Measurements from ENCODE around the gene STX7. TPM values are rescaled to one million over a fixed set of nuclear protein-coding genes. Genes with fewer than 3 reads are reported as not detected.
A peak's percentile ranks its signal among the peaks of the same experiment; 100 is the strongest.

STX7 gene
- total RNA-seq, 2 donors from 2014 or later = 17.7 to 28.2 TPM

- ATAC-seq (replicated peaks) = peak; percentile 83
- Mint-ChIP-seq H3K27ac (peak overlapping the region; percentile 16), H3K4me3 (peak overlapping the region; percentile 19), H3K27me3 (no peaks in the 10 kb centered on the region), H3K4me1 (peaks cover 23% of the 10 kb centered on the region), H3K9me3 (no peaks in the 10 kb centered on the region), H3K36me3 (ENCODE audit: low read depth) (peaks cover 33% of the 10 kb centered on the region)
Observed at GRCh38 chr6:132494954-132495353, 18.0 kb downstream of the STX7 start.

GRCh38 chr6:132491881-132492280, 21.0 kb downstream of the STX7 start:
- Mint-ChIP-seq H3K27me3 (no peaks in the 10 kb centered on the region), H3K4me1 (peaks cover 19% of the 10 kb centered on the region), H3K4me3 (no peak overlapping the region), H3K27ac (no peak overlapping the region), H3K9me3 (no peaks in the 10 kb centered on the region), H3K36me3 (ENCODE audit: low read depth) (peaks cover 21% of the 10 kb centered on the region)
- ATAC-seq (replicated peaks) = no peak

GRCh38 chr6:132491303-132491702, 21.6 kb downstream of the STX7 start:
- no peak overlapping the region for H3K4me3 Mint-ChIP-seq
- no peaks in the 10 kb centered on the region for H3K9me3 Mint-ChIP-seq
- no peak overlapping the region for H3K27ac Mint-ChIP-seq
- peaks cover 19% of the 10 kb centered on the region for H3K4me1 Mint-ChIP-seq
- H3K27me3 Mint-ChIP-seq = no peaks in the 10 kb centered on the region
- no peak for ATAC-seq (replicated peaks)
- peaks cover 22% of the 10 kb centered on the region for H3K36me3 Mint-ChIP-seq (ENCODE audit: low read depth)

- Mint-ChIP-seq H3K27ac (no peak overlapping the region), H3K27me3 (no peaks in the 10 kb centered on the region), H3K9me3 (no peaks in the 10 kb centered on the region), H3K4me3 (no peak overlapping the region), H3K4me1 (peaks cover 19% of the 10 kb centered on the region), H3K36me3 (ENCODE audit: low read depth) (peaks cover 22% of the 10 kb centered on the region)
- ATAC-seq (replicated peaks) = no peak
Observed at GRCh38 chr6:132490478-132491204, 22.3 kb downstream of the STX7 start.

GRCh38 chr6:132490024-132490423, 22.9 kb downstream of the STX7 start:
- ATAC-seq (replicated peaks) = no peak

GRCh38 chr6:132489376-132489775, 23.5 kb downstream of the STX7 start:
- no peaks in the 10 kb centered on the region for H3K9me3 Mint-ChIP-seq
- ATAC-seq (replicated peaks) = no peak
- H3K4me1 Mint-ChIP-seq = peaks cover 10% of the 10 kb centered on the region
- H3K4me3 Mint-ChIP-seq = no peak overlapping the region
- no peaks in the 10 kb centered on the region for H3K27me3 Mint-ChIP-seq
- peaks cover 14% of the 10 kb centered on the region for H3K36me3 Mint-ChIP-seq (ENCODE audit: low read depth)
- no peak overlapping the region for H3K27ac Mint-ChIP-seq

More at GRCh38 chr6:132490024-132490423, 22.9 kb downstream of the STX7 start:
- Mint-ChIP-seq H3K9me3 (no peaks in the 10 kb centered on the region), H3K27ac (no peak overlapping the region), H3K4me3 (no peak overlapping the region), H3K27me3 (no peaks in the 10 kb centered on the region), H3K36me3 (ENCODE audit: low read depth) (peaks cover 20% of the 10 kb centered on the region), H3K4me1 (peaks cover 16% of the 10 kb centered on the region)

GRCh38 chr6:132487762-132488161, 25.2 kb downstream of the STX7 start:
- Mint-ChIP-seq H3K27me3 (no peaks in the 10 kb centered on the region), H3K9me3 (no peaks in the 10 kb centered on the region)
- ATAC-seq (replicated peaks) = no peak

GRCh38 chr6:132484680-132485018, 28.3 kb downstream of the STX7 start:
- ATAC-seq (replicated peaks) = no peak
- no peak overlapping the region for H3K4me3 Mint-ChIP-seq

More at GRCh38 chr6:132487762-132488161, 25.2 kb downstream of the STX7 start:
- Mint-ChIP-seq H3K27ac (peak overlapping the region; percentile 34), H3K4me1 (peaks cover 4% of the 10 kb centered on the region), H3K36me3 (ENCODE audit: low read depth) (peaks cover 5% of the 10 kb centered on the region), H3K4me3 (no peak overlapping the region)

GRCh38 chr6:132483779-132484679, 28.9 kb downstream of the STX7 start:
- Mint-ChIP-seq H3K4me1 (peaks cover 13% of the 10 kb centered on the region), H3K4me3 (no peak overlapping the region), H3K27ac (no peak overlapping the region), H3K27me3 (no peaks in the 10 kb centered on the region), H3K36me3 (ENCODE audit: low read depth) (peaks cover 15% of the 10 kb centered on the region), H3K9me3 (no peaks in the 10 kb centered on the region)
- ATAC-seq (replicated peaks) = peak; percentile 55

More at GRCh38 chr6:132484680-132485018, 28.3 kb downstream of the STX7 start:
- Mint-ChIP-seq H3K9me3 (no peaks in the 10 kb centered on the region), H3K27me3 (no peaks in the 10 kb centered on the region), H3K27ac (no peak overlapping the region), H3K4me1 (peaks cover 16% of the 10 kb centered on the region), H3K36me3 (ENCODE audit: low read depth) (peaks cover 15% of the 10 kb centered on the region)

- no peak for ATAC-seq (replicated peaks)
- no peaks in the 10 kb centered on the region for H3K9me3 Mint-ChIP-seq
- H3K27ac Mint-ChIP-seq = no peak overlapping the region
- peaks cover 13% of the 10 kb centered on the region for H3K4me1 Mint-ChIP-seq
- no peak overlapping the region for H3K4me3 Mint-ChIP-seq
- H3K27me3 Mint-ChIP-seq = no peaks in the 10 kb centered on the region
- H3K36me3 Mint-ChIP-seq (ENCODE audit: low read depth) = peaks cover 15% of the 10 kb centered on the region
Observed at GRCh38 chr6:132482581-132482980, 30.3 kb downstream of the STX7 start.

- Mint-ChIP-seq H3K27me3 (no peaks in the 10 kb centered on the region), H3K36me3 (ENCODE audit: low read depth) (peaks cover 10% of the 10 kb centered on the region), H3K27ac (peak overlapping the region; percentile 59), H3K4me3 (no peak overlapping the region), H3K9me3 (no peaks in the 10 kb centered on the region), H3K4me1 (peaks cover 13% of the 10 kb centered on the region)
- ATAC-seq (replicated peaks) = peak; percentile 57
Observed at GRCh38 chr6:132481189-132481588, 31.7 kb downstream of the STX7 start.

- ATAC-seq (replicated peaks) = no peak
- H3K27me3 Mint-ChIP-seq = no peaks in the 10 kb centered on the region
- H3K4me1 Mint-ChIP-seq = peaks cover 13% of the 10 kb centered on the region
- H3K27ac Mint-ChIP-seq = no peak overlapping the region
- peaks cover 10% of the 10 kb centered on the region for H3K36me3 Mint-ChIP-seq (ENCODE audit: low read depth)
- H3K4me3 Mint-ChIP-seq = no peak overlapping the region
- no peaks in the 10 kb centered on the region for H3K9me3 Mint-ChIP-seq
Observed at GRCh38 chr6:132479131-132479530, 33.8 kb downstream of the STX7 start.

- ATAC-seq (replicated peaks) = no peak
- peaks cover 13% of the 10 kb centered on the region for H3K4me1 Mint-ChIP-seq
- no peaks in the 10 kb centered on the region for H3K9me3 Mint-ChIP-seq
- H3K4me3 Mint-ChIP-seq = no peak overlapping the region
- no peak overlapping the region for H3K27ac Mint-ChIP-seq
- H3K36me3 Mint-ChIP-seq (ENCODE audit: low read depth) = peaks cover 10% of the 10 kb centered on the region
- H3K27me3 Mint-ChIP-seq = no peaks in the 10 kb centered on the region
Observed at GRCh38 chr6:132478674-132479073, 34.2 kb downstream of the STX7 start.

GRCh38 chr6:132478266-132478665, 34.6 kb downstream of the STX7 start:
- Mint-ChIP-seq H3K27ac (no peak overlapping the region), H3K9me3 (no peaks in the 10 kb centered on the region), H3K4me3 (no peak overlapping the region), H3K36me3 (ENCODE audit: low read depth) (peaks cover 10% of the 10 kb centered on the region), H3K4me1 (peaks cover 13% of the 10 kb centered on the region), H3K27me3 (no peaks in the 10 kb centered on the region)
- no peak for ATAC-seq (replicated peaks)

GRCh38 chr6:132476688-132477087, 36.2 kb downstream of the STX7 start:
- ATAC-seq (replicated peaks) = no peak

More at GRCh38 chr6:132476688-132477087, 36.2 kb downstream of the STX7 start:
- Mint-ChIP-seq H3K36me3 (ENCODE audit: low read depth) (peaks cover 13% of the 10 kb centered on the region), H3K4me1 (peaks cover 12% of the 10 kb centered on the region), H3K27me3 (no peaks in the 10 kb centered on the region), H3K27ac (no peak overlapping the region), H3K9me3 (no peaks in the 10 kb centered on the region), H3K4me3 (no peak overlapping the region)

All from activated T-helper 17 cell treated with anti-CD3 and anti-CD28 coated beads, Interleukin-2, amount 50 U/mL, for 72 hours (primary cell).